GM23338 (cell line): Measurements from ENCODE around the gene TRIM56.

Experiments used
- CREB1 ChIP-seq: fragments of 250-450 bp; sonication (Bioruptor Pico); IDR thresholded peaks from 2 replicates; pipeline ENCODE4 v1.5.0; 2020; ENCODE audit warnings: low read depth, mild to moderate bottlenecking, moderate library complexity
- CTCF ChIP-seq, 2 experiments: fragments of 200-600 bp in 1 of 2; sonication (generic) in 1 of 2; conservative IDR thresholded peaks; 2 replicates each; pipeline versions ENCODE4 v1.5.1 to v1.6.1; 2016 to 2017; ENCODE audit warnings: antibody characterized with exemption in 2 of 2, low read depth in 2 of 2, mild to moderate bottlenecking in 2 of 2, moderate library complexity in 1 of 2
- EZH2 ChIP-seq: fragments of 200-600 bp; sonication (generic); IDR thresholded peaks from one replicate; pipeline ENCODE4 v1.8.0; 2017; ENCODE audit warnings: antibody characterized with exemption, mild to moderate bottlenecking, low read depth; ENCODE audit not compliant: unreplicated experiment
- EZH2phosphoT487 ChIP-seq: fragments of 200-600 bp; sonication (generic); IDR thresholded peaks from one replicate; pipeline ENCODE4 v1.8.1; 2018; ENCODE audit warnings: antibody characterized with exemption; ENCODE audit not compliant: unreplicated experiment
- JUNB ChIP-seq: IDR thresholded peaks from one replicate; pipeline ENCODE4 v1.6.1; 2016; ENCODE audit warnings: antibody characterized with exemption; ENCODE audit not compliant: unreplicated experiment
- NANOG ChIP-seq: IDR thresholded peaks from 2 replicates; pipeline ENCODE4 v1.6.1; 2016; ENCODE audit warnings: antibody characterized with exemption, borderline replicate concordance
- POLR2AphosphoS5 ChIP-seq: IDR thresholded peaks from 2 replicates; pipeline ENCODE4 v1.6.1; 2016; ENCODE audit warnings: antibody characterized with exemption, low read depth
- STAT1 ChIP-seq: IDR thresholded peaks from one replicate; pipeline ENCODE4 v1.6.1; 2016; ENCODE audit warnings: antibody characterized with exemption; ENCODE audit not compliant: unreplicated experiment
- ZNF114 ChIP-seq: fragments of 250-450 bp; sonication (Bioruptor Pico); IDR thresholded peaks from 2 replicates; pipeline ENCODE4 v1.5.0; 2020; ENCODE audit warnings: mild to moderate bottlenecking, moderate library complexity
- ZNF331 ChIP-seq: fragments of 250-450 bp; sonication (Bioruptor Pico); IDR thresholded peaks from 2 replicates; pipeline ENCODE4 v1.5.0; 2020; ENCODE audit warnings: low read depth, mild to moderate bottlenecking, moderate library complexity
- ZNF462 ChIP-seq: fragments of 250-450 bp; sonication (Bioruptor Pico); IDR thresholded peaks from 2 replicates; pipeline ENCODE4 v1.5.0; 2020; ENCODE audit warnings: mild to moderate bottlenecking, moderate library complexity
- TF ChIP-seq, protein P1 (sequence below): IDR thresholded peaks from one replicate; pipeline ENCODE4 v1.6.1; 2018; ENCODE audit warnings: antibody characterized with exemption; ENCODE audit not compliant: unreplicated experiment

DNA sequence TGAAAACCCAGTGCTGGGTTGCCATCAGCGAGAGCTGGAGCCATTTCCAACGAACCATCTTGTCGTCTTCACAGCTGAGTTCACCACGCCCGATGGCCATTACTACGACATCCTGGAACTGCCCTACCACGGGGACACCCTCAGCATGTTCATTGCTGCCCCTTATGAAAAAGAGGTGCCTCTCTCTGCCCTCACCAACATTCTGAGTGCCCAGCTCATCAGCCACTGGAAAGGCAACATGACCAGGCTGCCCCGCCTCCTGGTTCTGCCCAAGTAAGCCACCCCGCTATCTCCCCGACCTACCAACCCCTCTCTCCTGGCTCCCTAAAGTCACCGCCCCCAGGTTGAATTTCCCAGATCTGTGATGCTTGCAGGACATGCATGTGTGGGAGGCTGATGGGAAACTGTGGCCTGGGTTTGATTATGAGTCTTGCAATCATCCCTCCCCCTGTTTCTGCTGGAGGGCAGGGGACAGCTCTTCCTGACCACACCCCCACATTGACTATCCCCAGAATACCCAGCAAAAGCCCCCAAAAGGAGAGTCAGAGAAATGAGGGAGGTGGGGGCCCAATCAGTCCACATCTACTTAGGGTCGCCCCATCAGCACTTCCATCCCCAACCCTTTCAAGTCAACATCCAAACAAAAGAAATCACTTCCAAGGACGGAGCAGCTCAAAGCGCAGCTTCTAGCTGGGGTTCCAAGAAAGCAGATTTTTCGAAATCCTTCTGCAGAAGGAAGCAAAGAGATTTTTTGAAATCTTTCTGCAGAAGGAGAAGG, 48.5 kb downstream of the TRIM56 start:
- TF ChIP-seq POLR2AphosphoS5 (no peak), NANOG (no peak), ZNF331 (CRISPR knock-in tag) (no peak), STAT1 (no peak), EZH2 (no peak), CREB1 (CRISPR knock-in tag) (no peak), CTCF (conservative IDR thresholded peaks at IDR 0.05; ENCODE audit: low read depth in 2 of 2) (no peak), ZNF114 (CRISPR knock-in tag) (no peak), EZH2phosphoT487 (no peak), ZNF462 (no peak), JUNB (no peak)
- TF ChIP-seq, protein P1, sequence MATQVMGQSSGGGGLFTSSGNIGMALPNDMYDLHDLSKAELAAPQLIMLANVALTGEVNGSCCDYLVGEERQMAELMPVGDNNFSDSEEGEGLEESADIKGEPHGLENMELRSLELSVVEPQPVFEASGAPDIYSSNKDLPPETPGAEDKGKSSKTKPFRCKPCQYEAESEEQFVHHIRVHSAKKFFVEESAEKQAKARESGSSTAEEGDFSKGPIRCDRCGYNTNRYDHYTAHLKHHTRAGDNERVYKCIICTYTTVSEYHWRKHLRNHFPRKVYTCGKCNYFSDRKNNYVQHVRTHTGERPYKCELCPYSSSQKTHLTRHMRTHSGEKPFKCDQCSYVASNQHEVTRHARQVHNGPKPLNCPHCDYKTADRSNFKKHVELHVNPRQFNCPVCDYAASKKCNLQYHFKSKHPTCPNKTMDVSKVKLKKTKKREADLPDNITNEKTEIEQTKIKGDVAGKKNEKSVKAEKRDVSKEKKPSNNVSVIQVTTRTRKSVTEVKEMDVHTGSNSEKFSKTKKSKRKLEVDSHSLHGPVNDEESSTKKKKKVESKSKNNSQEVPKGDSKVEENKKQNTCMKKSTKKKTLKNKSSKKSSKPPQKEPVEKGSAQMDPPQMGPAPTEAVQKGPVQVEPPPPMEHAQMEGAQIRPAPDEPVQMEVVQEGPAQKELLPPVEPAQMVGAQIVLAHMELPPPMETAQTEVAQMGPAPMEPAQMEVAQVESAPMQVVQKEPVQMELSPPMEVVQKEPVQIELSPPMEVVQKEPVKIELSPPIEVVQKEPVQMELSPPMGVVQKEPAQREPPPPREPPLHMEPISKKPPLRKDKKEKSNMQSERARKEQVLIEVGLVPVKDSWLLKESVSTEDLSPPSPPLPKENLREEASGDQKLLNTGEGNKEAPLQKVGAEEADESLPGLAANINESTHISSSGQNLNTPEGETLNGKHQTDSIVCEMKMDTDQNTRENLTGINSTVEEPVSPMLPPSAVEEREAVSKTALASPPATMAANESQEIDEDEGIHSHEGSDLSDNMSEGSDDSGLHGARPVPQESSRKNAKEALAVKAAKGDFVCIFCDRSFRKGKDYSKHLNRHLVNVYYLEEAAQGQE = no peak
